Right ventricle myocardium inferior (tissue), 1 donor: ENCODE results near the gene CCDC158. TPM values are rescaled to one million over a fixed set of nuclear protein-coding genes. Genes with fewer than 3 reads are reported as not detected.
"Not testable (repeated sequence)": the region's sequence is repeated elsewhere in the genome, so short reads cannot be mapped to it uniquely, and the experiment has no call there.

Source experiments
- ATAC-seq: fragments of 200-7000 bp; cut with Tn5 transposase; one replicate; pipeline ENCODE4 v1.9.1; 2020; ENCODE audit warnings: mild to moderate bottlenecking, moderate library complexity
- DNase-seq: peaks from one replicate; pipeline ENCODE4 v3.0.0; 2021; ENCODE audit errors: missing footprints
- intact Hi-C: fragments of 100-400 bp; cut with DNase I; formaldehyde crosslinking; loops from one replicate; pipeline ENCODE4 v1.11.0; 2022
- total RNA-seq: library from RNA; stranded (reverse); fragmentation: NEBNext Ultra II Directional; extraction: Animal tissue kit (Norgen Biotek cat#: 25700); gene quantifications from one replicate; pipeline ENCODE4 v1.2.1, GENCODE V29; 2021
- donor health status: DM: no; HTN: yes; CAD: no; lungs with severe emphysema.

CCDC158 gene
- total RNA-seq, 1 donor from 2014 or later: 0.16 TPM

- ATAC-seq: no peak
- DNase-seq: no peak
- intact Hi-C loops: no loop called here
These were observed 40.4 kb downstream of the CCDC158 start for GRCh38 chr4:76380561-76380960.

- no peak for DNase-seq
- intact Hi-C loops: no loop called here
- no peak for ATAC-seq
These were observed 43.0 kb downstream of the CCDC158 start for GRCh38 chr4:76377911-76378310.

- no peak for ATAC-seq
- intact Hi-C loops: no loop called here
These were observed 43.5 kb downstream of the CCDC158 start for GRCh38 chr4:76377481-76377901.

GRCh38 chr4:76376534-76376933 lies 44.4 kb downstream of the CCDC158 start:
- ATAC-seq: no peak
- no peak for DNase-seq
- intact Hi-C loops: no loop called here

More at GRCh38 chr4:76377481-76377901, 43.5 kb downstream of the CCDC158 start:
- DNase-seq: no peak

GRCh38 chr4:76375703-76376102 lies 45.2 kb downstream of the CCDC158 start:
- DNase-seq (no peak), ATAC-seq (no peak)
- intact Hi-C loops: no loop called here

- DNase-seq: no peak
- no peak for ATAC-seq
- intact Hi-C loops: no loop called here
These were observed 46.1 kb downstream of the CCDC158 start for GRCh38 chr4:76374798-76375197.

- ATAC-seq: no peak
- intact Hi-C loops: no loop called here
- no peak for DNase-seq
These were observed 46.9 kb downstream of the CCDC158 start for GRCh38 chr4:76373919-76374552.

GRCh38 chr4:76366737-76367136 lies 54.2 kb downstream of the CCDC158 start:
- ATAC-seq (no peak), DNase-seq (no peak)
- intact Hi-C loops: no loop called here

- intact Hi-C loops: no loop called here
- ATAC-seq: no peak
These were observed 55.3 kb downstream of the CCDC158 start for GRCh38 chr4:76365636-76366035.

GRCh38 chr4:76364763-76365162 lies 56.2 kb downstream of the CCDC158 start:
- ATAC-seq: no peak
- intact Hi-C loops: no loop called here
- no peak for DNase-seq

More at GRCh38 chr4:76365636-76366035, 55.3 kb downstream of the CCDC158 start:
- DNase-seq: no peak

- ATAC-seq (no peak), DNase-seq (no peak)
- intact Hi-C loops: no loop called here
These were observed 57.2 kb downstream of the CCDC158 start for GRCh38 chr4:76363556-76364290.

GRCh38 chr4:76361689-76362412 lies 59.1 kb downstream of the CCDC158 start:
- DNase-seq: no peak
- no peak for ATAC-seq
- intact Hi-C loops: no loop called here

GRCh38 chr4:76359881-76360466 lies 61.0 kb downstream of the CCDC158 start:
- ATAC-seq, DNase-seq, intact Hi-C loops: not testable (repeated sequence)

GRCh38 chr4:76357981-76358380 lies 63.0 kb downstream of the CCDC158 start:
- ATAC-seq (no peak), DNase-seq (no peak)
- intact Hi-C loops: no loop called here

GRCh38 chr4:76354517-76355473 lies 66.1 kb downstream of the CCDC158 start:
- DNase-seq (no peak), ATAC-seq (no peak)
- intact Hi-C loops: no loop called here

- no peak for DNase-seq
- ATAC-seq: no peak
- intact Hi-C loops: no loop called here
These were observed 78.1 kb downstream of the CCDC158 start for GRCh38 chr4:76342803-76343202.

GRCh38 chr4:76342191-76342590 lies 78.8 kb downstream of the CCDC158 start:
- intact Hi-C loops: no loop called here
- ATAC-seq (no peak), DNase-seq (no peak)

- intact Hi-C loops: loop anchor here (2.0 kb wide), 1 partner anchor 34 kb away; the partner anchor contains the start of gene STBD1
- peak; percentile 20 for ATAC-seq
These were observed 79.9 kb downstream of the CCDC158 start for GRCh38 chr4:76341063-76341462.

More at GRCh38 chr4:76341063-76341462, 79.9 kb downstream of the CCDC158 start:
- DNase-seq: no peak
